Measurements from ENCODE around the gene OLFM2. TPM values are rescaled to one million over a fixed set of nuclear protein-coding genes. Genes with fewer than 3 reads are reported as not detected.

OLFM2 gene
- total and polyA plus RNA-seq, 4 donors = 0.49 to 28.9 (median 2.3) TPM

DNA sequence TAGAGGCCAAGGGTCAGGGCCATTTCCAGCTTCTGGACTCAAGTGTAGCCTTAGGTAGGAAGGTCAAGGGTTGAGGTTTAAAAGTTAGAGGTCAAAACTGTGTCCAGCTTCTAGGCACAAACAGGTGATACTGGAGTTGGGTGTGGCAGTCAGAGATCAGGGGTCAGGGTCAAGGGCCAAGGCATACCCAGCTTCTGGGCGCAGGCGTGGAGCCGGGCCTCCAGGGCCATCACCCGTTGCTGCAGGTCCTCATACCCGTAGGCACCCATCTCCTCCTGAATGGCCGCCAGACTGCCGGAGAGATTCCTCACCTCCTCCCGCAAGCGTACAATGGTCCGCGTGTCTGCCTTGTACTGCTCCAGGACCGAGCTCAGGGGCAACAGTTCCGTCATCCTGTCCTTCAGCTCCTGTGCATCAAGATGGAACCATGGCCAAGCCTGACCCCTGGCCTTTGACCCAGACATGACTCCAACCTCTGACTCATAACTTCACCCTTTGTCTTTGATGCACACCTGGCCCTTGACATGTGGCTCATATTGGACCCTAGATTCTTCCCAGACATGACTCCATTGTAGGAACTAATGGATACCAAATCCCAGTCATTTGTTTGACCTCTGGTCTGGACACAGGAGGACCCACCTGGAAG is 79.1 kb downstream of the OLFM2 start (continued):
- TF ChIP-seq, protein P1, sequence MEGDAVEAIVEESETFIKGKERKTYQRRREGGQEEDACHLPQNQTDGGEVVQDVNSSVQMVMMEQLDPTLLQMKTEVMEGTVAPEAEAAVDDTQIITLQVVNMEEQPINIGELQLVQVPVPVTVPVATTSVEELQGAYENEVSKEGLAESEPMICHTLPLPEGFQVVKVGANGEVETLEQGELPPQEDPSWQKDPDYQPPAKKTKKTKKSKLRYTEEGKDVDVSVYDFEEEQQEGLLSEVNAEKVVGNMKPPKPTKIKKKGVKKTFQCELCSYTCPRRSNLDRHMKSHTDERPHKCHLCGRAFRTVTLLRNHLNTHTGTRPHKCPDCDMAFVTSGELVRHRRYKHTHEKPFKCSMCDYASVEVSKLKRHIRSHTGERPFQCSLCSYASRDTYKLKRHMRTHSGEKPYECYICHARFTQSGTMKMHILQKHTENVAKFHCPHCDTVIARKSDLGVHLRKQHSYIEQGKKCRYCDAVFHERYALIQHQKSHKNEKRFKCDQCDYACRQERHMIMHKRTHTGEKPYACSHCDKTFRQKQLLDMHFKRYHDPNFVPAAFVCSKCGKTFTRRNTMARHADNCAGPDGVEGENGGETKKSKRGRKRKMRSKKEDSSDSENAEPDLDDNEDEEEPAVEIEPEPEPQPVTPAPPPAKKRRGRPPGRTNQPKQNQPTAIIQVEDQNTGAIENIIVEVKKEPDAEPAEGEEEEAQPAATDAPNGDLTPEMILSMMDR (IDR thresholded peaks at IDR 0.05; ENCODE audit: low read depth, low read length, missing input control) = no peak

DNA sequence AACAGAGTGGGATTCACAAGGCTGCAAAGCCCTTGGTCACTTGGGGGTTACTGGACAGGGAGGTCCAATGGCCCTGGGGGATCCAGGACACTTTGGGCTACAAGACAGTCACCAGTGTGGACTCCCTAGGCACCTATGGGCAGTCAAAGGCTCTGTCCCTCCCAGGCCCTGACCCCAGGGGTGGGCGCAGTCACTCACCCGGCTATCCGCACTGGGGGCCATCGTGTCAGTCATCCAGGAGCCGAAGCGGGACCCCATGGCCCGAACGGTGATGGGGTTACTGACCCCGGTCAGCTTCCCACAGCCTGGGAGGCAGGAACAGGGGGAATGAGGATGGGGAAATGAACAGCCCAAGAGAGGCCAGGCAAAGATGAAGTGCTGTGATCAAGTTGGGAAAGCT is 79.7 kb downstream of the OLFM2 start:
- H3K4me3 ChIP-seq (ENCODE audit: low read depth in 1 of 3, low read length in 3 of 3) = no peak overlapping the region
- H3K9ac ChIP-seq (ENCODE audit: low read depth in 1 of 2, low read length in 2 of 2) = no peak overlapping the region
- H3K27ac ChIP-seq (ENCODE audit: low read depth in 1 of 2, low read length in 2 of 2) = no peak overlapping the region
- TF ChIP-seq RAD21 (IDR thresholded peaks at IDR 0.05) (no peak), EGR1 (IDR thresholded peaks at IDR 0.05; ENCODE audit: low read depth in 2 of 2) (no peak), SP1 (IDR thresholded peaks at IDR 0.05) (no peak)
- H3K4me1 ChIP-seq (ENCODE audit: control insufficient read depth in 4 of 4, insufficient read depth in 4 of 4, low read length in 3 of 4) = peaks cover 0 to 7% (median 3%) of the 10 kb centered on the region in 4 donors
- no peaks in the 10 kb centered on the region for H3K27me3 ChIP-seq (ENCODE audit: control insufficient read depth in 4 of 4, insufficient read depth in 4 of 4, low read length in 3 of 4)
- peaks cover 0 to 3% (median 1%) of the 10 kb centered on the region in 4 donors for H3K36me3 ChIP-seq (ENCODE audit: control insufficient read depth in 4 of 4, insufficient read depth in 3 of 4, low read depth in 1 of 4, low read length in 3 of 4)
- no peaks in the 10 kb centered on the region for H3K9me3 ChIP-seq (ENCODE audit: control insufficient read depth in 4 of 4, low read length in 3 of 4)
- no peak for DNase-seq (ENCODE audit: low spot score)
- WGBS = 97% methylated on average over 9 of the region's 9 CpGs

DNA sequence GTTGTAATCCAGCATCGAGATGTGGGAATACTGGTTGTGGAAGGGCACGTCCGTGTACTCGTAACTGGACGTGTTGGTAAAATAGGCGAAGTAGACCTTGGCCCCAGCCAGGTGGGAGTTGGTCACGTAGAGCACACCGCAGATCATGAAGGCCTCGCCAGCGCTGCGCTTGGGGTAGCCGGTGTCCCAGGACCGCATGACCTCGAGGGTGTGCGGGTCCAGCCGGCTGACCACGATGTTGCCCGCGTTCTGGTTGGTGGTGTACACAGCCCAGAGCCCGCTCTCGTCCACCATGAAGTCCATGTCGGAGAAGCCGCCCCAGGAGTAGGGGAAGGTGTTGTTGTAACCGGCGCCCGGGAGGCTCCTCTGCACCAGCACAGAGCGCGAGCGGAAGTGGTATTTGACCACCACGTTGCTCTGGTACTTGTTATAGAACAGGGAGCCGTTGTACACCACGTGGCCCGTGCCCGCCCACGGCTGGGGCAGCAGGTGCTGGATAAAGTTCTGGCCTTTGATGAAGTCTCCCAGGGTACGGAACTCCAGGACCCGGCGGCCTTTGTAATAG is 82.0 kb downstream of the OLFM2 start:
- Histone ChIP-seq H3K4me3 (ENCODE audit: low read depth in 1 of 3, low read length in 3 of 3) (no peak overlapping the region), H3K36me3 (ENCODE audit: control insufficient read depth in 4 of 4, insufficient read depth in 3 of 4, low read depth in 1 of 4, low read length in 3 of 4) (peaks cover 0 to 3% (median 1%) of the 10 kb centered on the region in 4 donors), H3K9ac (ENCODE audit: low read depth in 1 of 2, low read length in 2 of 2) (no peak overlapping the region), H3K27me3 (ENCODE audit: control insufficient read depth in 4 of 4, insufficient read depth in 4 of 4, low read length in 3 of 4) (no peaks in the 10 kb centered on the region), H3K9me3 (ENCODE audit: control insufficient read depth in 4 of 4, low read length in 3 of 4) (no peaks in the 10 kb centered on the region), H3K4me1 (ENCODE audit: control insufficient read depth in 4 of 4, insufficient read depth in 4 of 4, low read length in 3 of 4) (peaks cover 0 to 7% (median 3%) of the 10 kb centered on the region in 4 donors), H3K27ac (ENCODE audit: low read depth in 1 of 2, low read length in 2 of 2) (no peak overlapping the region)
- TF ChIP-seq EGR1 (IDR thresholded peaks at IDR 0.05; ENCODE audit: low read depth in 2 of 2) (no peak), HNF4G (IDR thresholded peaks at IDR 0.05) (no peak), JUND (IDR thresholded peaks at IDR 0.05) (no peak), NR2F2 (IDR thresholded peaks at IDR 0.05) (no peak), FOXA2 (IDR thresholded peaks at IDR 0.05) (no peak), YY1 (IDR thresholded peaks at IDR 0.05) (no peak), FOXA1 (IDR thresholded peaks at IDR 0.05) (no peak), HNF4A (conservative IDR thresholded peaks at IDR 0.05) (no peak)
- TF ChIP-seq, protein P2, sequence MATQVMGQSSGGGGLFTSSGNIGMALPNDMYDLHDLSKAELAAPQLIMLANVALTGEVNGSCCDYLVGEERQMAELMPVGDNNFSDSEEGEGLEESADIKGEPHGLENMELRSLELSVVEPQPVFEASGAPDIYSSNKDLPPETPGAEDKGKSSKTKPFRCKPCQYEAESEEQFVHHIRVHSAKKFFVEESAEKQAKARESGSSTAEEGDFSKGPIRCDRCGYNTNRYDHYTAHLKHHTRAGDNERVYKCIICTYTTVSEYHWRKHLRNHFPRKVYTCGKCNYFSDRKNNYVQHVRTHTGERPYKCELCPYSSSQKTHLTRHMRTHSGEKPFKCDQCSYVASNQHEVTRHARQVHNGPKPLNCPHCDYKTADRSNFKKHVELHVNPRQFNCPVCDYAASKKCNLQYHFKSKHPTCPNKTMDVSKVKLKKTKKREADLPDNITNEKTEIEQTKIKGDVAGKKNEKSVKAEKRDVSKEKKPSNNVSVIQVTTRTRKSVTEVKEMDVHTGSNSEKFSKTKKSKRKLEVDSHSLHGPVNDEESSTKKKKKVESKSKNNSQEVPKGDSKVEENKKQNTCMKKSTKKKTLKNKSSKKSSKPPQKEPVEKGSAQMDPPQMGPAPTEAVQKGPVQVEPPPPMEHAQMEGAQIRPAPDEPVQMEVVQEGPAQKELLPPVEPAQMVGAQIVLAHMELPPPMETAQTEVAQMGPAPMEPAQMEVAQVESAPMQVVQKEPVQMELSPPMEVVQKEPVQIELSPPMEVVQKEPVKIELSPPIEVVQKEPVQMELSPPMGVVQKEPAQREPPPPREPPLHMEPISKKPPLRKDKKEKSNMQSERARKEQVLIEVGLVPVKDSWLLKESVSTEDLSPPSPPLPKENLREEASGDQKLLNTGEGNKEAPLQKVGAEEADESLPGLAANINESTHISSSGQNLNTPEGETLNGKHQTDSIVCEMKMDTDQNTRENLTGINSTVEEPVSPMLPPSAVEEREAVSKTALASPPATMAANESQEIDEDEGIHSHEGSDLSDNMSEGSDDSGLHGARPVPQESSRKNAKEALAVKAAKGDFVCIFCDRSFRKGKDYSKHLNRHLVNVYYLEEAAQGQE (IDR thresholded peaks at IDR 0.05) = no peak
- TF ChIP-seq, protein P3, sequence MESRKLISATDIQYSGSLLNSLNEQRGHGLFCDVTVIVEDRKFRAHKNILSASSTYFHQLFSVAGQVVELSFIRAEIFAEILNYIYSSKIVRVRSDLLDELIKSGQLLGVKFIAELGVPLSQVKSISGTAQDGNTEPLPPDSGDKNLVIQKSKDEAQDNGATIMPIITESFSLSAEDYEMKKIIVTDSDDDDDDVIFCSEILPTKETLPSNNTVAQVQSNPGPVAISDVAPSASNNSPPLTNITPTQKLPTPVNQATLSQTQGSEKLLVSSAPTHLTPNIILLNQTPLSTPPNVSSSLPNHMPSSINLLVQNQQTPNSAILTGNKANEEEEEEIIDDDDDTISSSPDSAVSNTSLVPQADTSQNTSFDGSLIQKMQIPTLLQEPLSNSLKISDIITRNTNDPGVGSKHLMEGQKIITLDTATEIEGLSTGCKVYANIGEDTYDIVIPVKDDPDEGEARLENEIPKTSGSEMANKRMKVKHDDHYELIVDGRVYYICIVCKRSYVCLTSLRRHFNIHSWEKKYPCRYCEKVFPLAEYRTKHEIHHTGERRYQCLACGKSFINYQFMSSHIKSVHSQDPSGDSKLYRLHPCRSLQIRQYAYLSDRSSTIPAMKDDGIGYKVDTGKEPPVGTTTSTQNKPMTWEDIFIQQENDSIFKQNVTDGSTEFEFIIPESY (IDR thresholded peaks at IDR 0.05) = no peak
- TF ChIP-seq, protein P4, sequence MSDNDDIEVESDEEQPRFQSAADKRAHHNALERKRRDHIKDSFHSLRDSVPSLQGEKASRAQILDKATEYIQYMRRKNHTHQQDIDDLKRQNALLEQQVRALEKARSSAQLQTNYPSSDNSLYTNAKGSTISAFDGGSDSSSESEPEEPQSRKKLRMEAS (IDR thresholded peaks at IDR 0.05) = no peak
- TF ChIP-seq, protein P1 (IDR thresholded peaks at IDR 0.05; ENCODE audit: low read depth, low read length, missing input control) = no peak
- DNase-seq (ENCODE audit: low spot score) = no peak
- 97% methylated on average over 38 of the region's 38 CpGs for WGBS
